ENCODE data around the gene CATSPERD. TPM values are rescaled to one million over a fixed set of nuclear protein-coding genes. Genes with fewer than 3 reads are reported as not detected.

The CATSPERD gene
- total RNA-seq, 2 experiments from 2014 or later = not detected

- peaks cover 7% of the 10 kb centered on the region for H3K4me1 Mint-ChIP-seq
- peak within 1 kb of the TSS; percentile 100 for H3K27ac Mint-ChIP-seq
- peak; percentile 96 for DNase-seq
- peaks cover 32% of the 10 kb centered on the region for H3K36me3 Mint-ChIP-seq
- H3K9me3 Mint-ChIP-seq = no peaks in the 10 kb centered on the region
- peaks cover 5% of the 10 kb centered on the region for H3K27me3 Mint-ChIP-seq
- H3K4me3 Mint-ChIP-seq = peak within 1 kb of the TSS; percentile 97
Measured at GRCh38 chr19:5790559-5791520, 70.4 kb downstream of the CATSPERD start, which contains the start of gene DUS3L. DUS3L (minus strand) TSS chr19:5791163; CDS start chr19:5791141, 22 bp downstream.

GRCh38 chr19:5792224-5792623 is 71.8 kb downstream of the CATSPERD start:
- no peak for DNase-seq
- H3K9me3 Mint-ChIP-seq = no peaks in the 10 kb centered on the region
- no peak overlapping the region for H3K4me3 Mint-ChIP-seq
- peaks cover 10% of the 10 kb centered on the region for H3K27me3 Mint-ChIP-seq
- H3K4me1 Mint-ChIP-seq = peaks cover 7% of the 10 kb centered on the region
- H3K27ac Mint-ChIP-seq = no peak overlapping the region
- H3K36me3 Mint-ChIP-seq = peaks cover 21% of the 10 kb centered on the region

- H3K27me3 Mint-ChIP-seq = peaks cover 16% of the 10 kb centered on the region
- no peak overlapping the region for H3K4me3 Mint-ChIP-seq
- no peaks in the 10 kb centered on the region for H3K9me3 Mint-ChIP-seq
- H3K36me3 Mint-ChIP-seq = peaks cover 17% of the 10 kb centered on the region
- H3K27ac Mint-ChIP-seq = no peak overlapping the region
- no peak for DNase-seq
- peaks cover 7% of the 10 kb centered on the region for H3K4me1 Mint-ChIP-seq
Measured at GRCh38 chr19:5793188-5793587, 72.8 kb downstream of the CATSPERD start.

- no peaks in the 10 kb centered on the region for H3K9me3 Mint-ChIP-seq
- H3K4me1 Mint-ChIP-seq = no peaks in the 10 kb centered on the region
- H3K27me3 Mint-ChIP-seq = peaks cover 32% of the 10 kb centered on the region
- no peak for DNase-seq
- no peak overlapping the region for H3K27ac Mint-ChIP-seq
- peaks cover 5% of the 10 kb centered on the region for H3K36me3 Mint-ChIP-seq
- no peak overlapping the region for H3K4me3 Mint-ChIP-seq
Measured at GRCh38 chr19:5795382-5795919, 75.0 kb downstream of the CATSPERD start.

- DNase-seq = no peak
- Mint-ChIP-seq H3K4me3 (no peak overlapping the region), H3K36me3 (no peaks in the 10 kb centered on the region), H3K27me3 (peaks cover 51% of the 10 kb centered on the region), H3K9me3 (no peaks in the 10 kb centered on the region), H3K27ac (no peak overlapping the region), H3K4me1 (peaks cover 10% of the 10 kb centered on the region)
Measured at GRCh38 chr19:5798244-5798643, 77.8 kb downstream of the CATSPERD start.

- DNase-seq = no peak
- Mint-ChIP-seq H3K36me3 (no peaks in the 10 kb centered on the region), H3K4me1 (peaks cover 19% of the 10 kb centered on the region), H3K4me3 (no peak overlapping the region), H3K27me3 (peaks cover 56% of the 10 kb centered on the region), H3K9me3 (no peaks in the 10 kb centered on the region), H3K27ac (no peak overlapping the region)
Measured at GRCh38 chr19:5799247-5800241, 79.1 kb downstream of the CATSPERD start.

- Mint-ChIP-seq H3K27ac (no peak overlapping the region), H3K27me3 (peaks cover 60% of the 10 kb centered on the region), H3K4me3 (no peak overlapping the region), H3K36me3 (no peaks in the 10 kb centered on the region), H3K9me3 (no peaks in the 10 kb centered on the region), H3K4me1 (peaks cover 19% of the 10 kb centered on the region)
- DNase-seq = no peak
Measured at GRCh38 chr19:5800361-5801270, 80.2 kb downstream of the CATSPERD start.

- Mint-ChIP-seq H3K4me3 (peak overlapping the region; percentile 52), H3K36me3 (no peaks in the 10 kb centered on the region), H3K27ac (no peak overlapping the region), H3K9me3 (no peaks in the 10 kb centered on the region), H3K4me1 (peaks cover 19% of the 10 kb centered on the region), H3K27me3 (peaks cover 56% of the 10 kb centered on the region)
- peak; percentile 40 for DNase-seq
Measured at GRCh38 chr19:5801796-5802619, 81.6 kb downstream of the CATSPERD start.

GRCh38 chr19:5803441-5803751 is 83.0 kb downstream of the CATSPERD start:
- Mint-ChIP-seq H3K27me3 (peaks cover 48% of the 10 kb centered on the region), H3K9me3 (no peaks in the 10 kb centered on the region), H3K4me1 (peaks cover 19% of the 10 kb centered on the region), H3K4me3 (peak overlapping the region; percentile 60), H3K36me3 (no peaks in the 10 kb centered on the region), H3K27ac (peak overlapping the region; percentile 54)
- DNase-seq = no peak

- Mint-ChIP-seq H3K9me3 (no peaks in the 10 kb centered on the region), H3K27me3 (peaks cover 43% of the 10 kb centered on the region), H3K4me1 (peaks cover 19% of the 10 kb centered on the region), H3K4me3 (peak overlapping the region; percentile 68), H3K27ac (peak overlapping the region; percentile 54), H3K36me3 (no peaks in the 10 kb centered on the region)
- DNase-seq = peak; percentile 99
Measured at GRCh38 chr19:5803752-5804515, 83.5 kb downstream of the CATSPERD start.

GRCh38 chr19:5804516-5805461 is 84.4 kb downstream of the CATSPERD start, which contains the start of gene NRTN:
NRTN (plus strand) TSS chr19:5805067; CDS start chr19:5824166, 19,099 bp downstream.
- Mint-ChIP-seq H3K36me3 (no peaks in the 10 kb centered on the region), H3K4me3 (peak within 1 kb of the TSS; percentile 68), H3K4me1 (peaks cover 19% of the 10 kb centered on the region), H3K27me3 (peaks cover 35% of the 10 kb centered on the region), H3K27ac (peak within 1 kb of the TSS; percentile 34), H3K9me3 (no peaks in the 10 kb centered on the region)
- DNase-seq = peak; percentile 57

All from activated naive CD8-positive, alpha-beta T cell treated with anti-CD3 and anti-CD28 coated beads for 36 hours (primary cell).